H9 (cell line): Measurements from ENCODE around the gene XG. TPM values are rescaled to one million over a fixed set of nuclear protein-coding genes. Genes with fewer than 3 reads are reported as not detected.

Experiments used
- DNase-seq: peaks from one replicate; pipeline ENCODE4 v3.0.0-alpha.2; 2017
- H2AFZ ChIP-seq: one replicate; pipeline ENCODE4 v1.6.1; 2013; ENCODE audit warnings: mild to moderate bottlenecking, low read length, control low read depth, moderate library complexity
- H2AK5ac ChIP-seq: 2 replicates; pipeline ENCODE4 v1.6.1; 2013; ENCODE audit warnings: low read length, control low read depth, mixed read lengths; ENCODE audit not compliant: insufficient read length
- H2BK120ac ChIP-seq: one replicate; pipeline ENCODE4 v1.6.1; 2013; ENCODE audit warnings: low read depth, mild to moderate bottlenecking, low read length, control low read depth, inconsistent platforms; ENCODE audit not compliant: poor library complexity, severe bottlenecking
- H2BK12ac ChIP-seq: 2 replicates; pipeline ENCODE4 v1.6.1; 2013; ENCODE audit warnings: low read length, control low read depth, mixed read lengths, low read depth; ENCODE audit not compliant: insufficient read length
- H2BK15ac ChIP-seq: 2 replicates; pipeline ENCODE4 v1.6.1; 2013; ENCODE audit warnings: low read depth, low read length, control low read depth
- H2BK20ac ChIP-seq: one replicate; pipeline ENCODE4 v1.6.1; 2013; ENCODE audit warnings: low read depth, mild to moderate bottlenecking, low read length, control low read depth, inconsistent platforms; ENCODE audit not compliant: poor library complexity, severe bottlenecking
- H2BK5ac ChIP-seq: 2 replicates; pipeline ENCODE4 v1.6.1; 2013; ENCODE audit warnings: low read length, control low read depth, mixed read lengths; ENCODE audit not compliant: insufficient read length
- H3K14ac ChIP-seq: 2 replicates; pipeline ENCODE4 v1.6.1; 2013; ENCODE audit warnings: low read length, control low read depth; ENCODE audit not compliant: insufficient read depth
- H3K18ac ChIP-seq: 2 replicates; pipeline ENCODE4 v1.6.1; 2013; ENCODE audit warnings: low read depth, mild to moderate bottlenecking, mixed read lengths, low read length, control low read depth; ENCODE audit not compliant: insufficient read length
- H3K23ac ChIP-seq: 2 replicates; pipeline ENCODE4 v1.6.1; 2013; ENCODE audit warnings: low read length, control low read depth, mixed read lengths, low read depth; ENCODE audit not compliant: insufficient read length
- H3K23me2 ChIP-seq: 2 replicates; pipeline ENCODE4 v1.6.1; 2013; ENCODE audit warnings: low read depth, mild to moderate bottlenecking, mixed read lengths, low read length, control low read depth; ENCODE audit not compliant: insufficient read length, poor library complexity, severe bottlenecking
- H3K27ac ChIP-seq: 2 replicates; pipeline ENCODE4 v1.5.1; 2013; ENCODE audit warnings: low read length, control low read depth, mixed read lengths, low read depth; ENCODE audit not compliant: insufficient read length
- H3K27me3 ChIP-seq: 2 replicates; pipeline ENCODE4 v1.6.1; 2013; ENCODE audit warnings: low read length, control low read depth, inconsistent platforms; ENCODE audit not compliant: insufficient read depth
- H3K4ac ChIP-seq: 2 replicates; pipeline ENCODE4 v1.6.1; 2013; ENCODE audit warnings: low read depth, mild to moderate bottlenecking, control low read depth, inconsistent platforms, low read length, moderate library complexity
- H3K4me1 ChIP-seq: 2 replicates; pipeline ENCODE4 v1.6.1; 2013; ENCODE audit warnings: low read length, control low read depth, inconsistent platforms; ENCODE audit not compliant: insufficient read depth
- H3K4me2 ChIP-seq: 2 replicates; pipeline ENCODE4 v1.6.1; 2013; ENCODE audit warnings: low read length, control low read depth, mixed read lengths; ENCODE audit not compliant: insufficient read length, insufficient read depth
- H3K56ac ChIP-seq: 2 replicates; pipeline ENCODE4 v1.6.1; 2013; ENCODE audit warnings: low read depth, mild to moderate bottlenecking, mixed read lengths, low read length, control low read depth; ENCODE audit not compliant: insufficient read length
- H3K79me1 ChIP-seq: 2 replicates; pipeline ENCODE4 v1.6.1; 2013; ENCODE audit warnings: low read depth, mild to moderate bottlenecking, moderate library complexity, low read length, control low read depth, inconsistent platforms; ENCODE audit not compliant: insufficient read depth, poor library complexity, severe bottlenecking
- H3K79me2 ChIP-seq: 2 replicates; pipeline ENCODE4 v1.6.1; 2013; ENCODE audit warnings: low read length, control low read depth, inconsistent platforms; ENCODE audit not compliant: insufficient read depth
- H3K9ac ChIP-seq: 2 replicates; pipeline ENCODE4 v1.6.1; 2013; ENCODE audit warnings: low read length, control low read depth, mixed read lengths; ENCODE audit not compliant: insufficient read length; ENCODE audit errors: extremely low read depth
- H3K9me3 ChIP-seq: one replicate; pipeline ENCODE4 v1.6.1; 2013; ENCODE audit warnings: low read depth, low read length, inconsistent platforms; ENCODE audit not compliant: control insufficient read depth
- H3T11ph ChIP-seq: one replicate; pipeline ENCODE4 v1.6.1; 2013; ENCODE audit warnings: mild to moderate bottlenecking, low read length, control low read depth, inconsistent platforms
- H4K20me1 ChIP-seq: one replicate; pipeline ENCODE4 v1.6.1; 2013; ENCODE audit not compliant: control insufficient read depth, insufficient read length, insufficient read depth
- H4K5ac ChIP-seq: 2 replicates; pipeline ENCODE4 v1.6.1; 2013; ENCODE audit warnings: low read depth, mild to moderate bottlenecking, mixed read lengths, low read length, control low read depth; ENCODE audit not compliant: insufficient read length
- H4K8ac ChIP-seq: replicated peaks from 2 replicates; pipeline ENCODE4 v1.6.1; 2013; ENCODE audit warnings: low read length, control low read depth, mixed read lengths, low read depth; ENCODE audit not compliant: insufficient read length
- H4K91ac ChIP-seq: 2 replicates; pipeline ENCODE4 v1.6.1; 2013; ENCODE audit warnings: low read depth, mild to moderate bottlenecking, moderate library complexity, mixed read lengths, low read length, control low read depth; ENCODE audit not compliant: insufficient read length
- H3K27ac Mint-ChIP-seq, 3 experiments: 2 replicates in 2 of 3; 3 replicates in 1 of 3; pipeline ENCODE4 v1.8.0; 2020 to 2021; ENCODE audit warnings: mixed read lengths in 3 of 3, mild to moderate bottlenecking in 1 of 3, moderate library complexity in 1 of 3
- H3K27me3 Mint-ChIP-seq: 2 replicates; pipeline ENCODE4 v1.8.0; 2021; ENCODE audit warnings: low read depth, mild to moderate bottlenecking, moderate library complexity, mixed read lengths
- H3K36me3 Mint-ChIP-seq, 3 experiments: 2 replicates in 2 of 3; 3 replicates in 1 of 3; pipeline ENCODE4 v1.8.0; 2020 to 2021; ENCODE audit warnings: low read depth in 3 of 3, mixed read lengths in 3 of 3; ENCODE audit not compliant: insufficient read depth in 1 of 3
- H3K4me1 Mint-ChIP-seq, 2 experiments: 2 replicates each; pipeline ENCODE4 v1.8.0; 2020; ENCODE audit warnings: mixed read lengths in 2 of 2
- H3K4me3 Mint-ChIP-seq, 2 experiments: 2 replicates in 1 of 2; 3 replicates in 1 of 2; pipeline ENCODE4 v1.8.0; 2020 to 2021; ENCODE audit warnings: mild to moderate bottlenecking in 2 of 2, mixed read lengths in 2 of 2, moderate library complexity in 1 of 2
- H3K9me3 Mint-ChIP-seq, 2 experiments: 2 replicates in 1 of 2; 3 replicates in 1 of 2; pipeline ENCODE4 v1.8.0; 2020; ENCODE audit warnings: mild to moderate bottlenecking in 2 of 2, mixed read lengths in 2 of 2, moderate library complexity in 1 of 2
- WGBS: extraction: QIAGEN DNeasy Blood & Tissue Kit; methylation state at CpG from one replicate; pipeline ENCODE4 v1.1.7; 2013; ENCODE audit warnings: missing lambda C conversion rate, low lambda C conversion rate, mixed read lengths; ENCODE audit not compliant: insufficient read length; ENCODE audit errors: extremely low coverage; 5-methylcytosine and 5-hydroxymethylcytosine counted together
- total RNA-seq: library from RNA; stranded (reverse); gene quantifications from 2 replicates; pipeline ENCODE4 v1.2.1, GENCODE V29; 2021
- TF ChIP-seq, protein P1 (sequence below): fragments of 200-600 bp; sonication (generic); conservative IDR thresholded peaks from 3 replicates; pipeline ENCODE4 v1.8.0; 2021; ENCODE audit warnings: antibody characterized with exemption, mild to moderate bottlenecking

The XG gene
- total RNA-seq, 1 experiment from 2014 or later: 1.1 TPM

DNA sequence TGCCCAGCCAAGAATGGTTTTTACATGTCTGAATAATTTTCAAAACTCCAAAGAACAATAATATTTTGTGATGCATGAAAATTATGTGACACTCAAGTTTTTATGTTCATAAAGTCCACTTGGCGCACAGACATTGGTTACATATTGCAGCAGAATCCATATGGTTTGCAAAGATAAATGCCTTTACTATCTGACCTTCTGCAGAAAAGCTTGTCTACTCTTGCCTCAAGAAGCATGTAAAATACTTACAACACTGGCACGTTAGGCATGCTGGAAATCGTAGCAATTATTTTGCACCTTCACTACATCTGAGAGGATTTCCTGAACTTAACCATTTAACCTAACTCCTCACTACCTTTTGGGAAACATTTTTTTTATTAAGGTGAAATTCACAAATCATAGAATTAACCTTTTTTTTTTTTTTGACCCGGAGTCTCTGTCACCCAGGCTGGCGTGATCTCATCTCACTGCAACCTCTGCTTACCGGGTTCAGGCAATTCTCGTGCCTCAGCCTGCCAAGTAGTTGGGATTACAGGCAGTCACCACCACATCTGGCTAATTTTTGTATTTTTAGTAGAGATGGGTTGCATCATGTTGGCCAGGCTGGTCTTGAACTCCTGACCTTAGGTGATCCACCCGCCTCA is 3.5 kb upstream of the XG start:
- no peak overlapping the region for H3K4ac ChIP-seq
- H3K23me2 ChIP-seq: no peaks in the 10 kb centered on the region
- no CpG with 5 or more reads among the region's 8 CpGs for WGBS
- no peak overlapping the region for H3K14ac ChIP-seq
- H2AFZ ChIP-seq: no peak overlapping the region
- no peak for DNase-seq
- H3K4me1 ChIP-seq: no peaks in the 10 kb centered on the region
- H3K36me3 Mint-ChIP-seq: 0 out of 7 replicates have a peak, but pooled peaks cover 0 to 2% (median 0%) of the 10 kb centered on the region in 3 experiments
- no peaks in the 10 kb centered on the region for H3K27me3 Mint-ChIP-seq
- H2BK120ac ChIP-seq: no peak overlapping the region
- peaks cover 6 to 7% of the 10 kb centered on the region in 2 experiments; a peak in 3 of 4 replicates for H3K4me1 Mint-ChIP-seq
- H4K5ac ChIP-seq: no peak overlapping the region
- no peak overlapping the region for H2BK15ac ChIP-seq
- H3K9ac ChIP-seq: no peak overlapping the region
- peak overlapping the region in 1 of 3 experiments; percentile 48; a peak in 2 of 7 replicates for H3K27ac Mint-ChIP-seq
- H3K23ac ChIP-seq: no peak overlapping the region
- no peaks in the 10 kb centered on the region for H3K27me3 ChIP-seq
- TF ChIP-seq, protein P1, sequence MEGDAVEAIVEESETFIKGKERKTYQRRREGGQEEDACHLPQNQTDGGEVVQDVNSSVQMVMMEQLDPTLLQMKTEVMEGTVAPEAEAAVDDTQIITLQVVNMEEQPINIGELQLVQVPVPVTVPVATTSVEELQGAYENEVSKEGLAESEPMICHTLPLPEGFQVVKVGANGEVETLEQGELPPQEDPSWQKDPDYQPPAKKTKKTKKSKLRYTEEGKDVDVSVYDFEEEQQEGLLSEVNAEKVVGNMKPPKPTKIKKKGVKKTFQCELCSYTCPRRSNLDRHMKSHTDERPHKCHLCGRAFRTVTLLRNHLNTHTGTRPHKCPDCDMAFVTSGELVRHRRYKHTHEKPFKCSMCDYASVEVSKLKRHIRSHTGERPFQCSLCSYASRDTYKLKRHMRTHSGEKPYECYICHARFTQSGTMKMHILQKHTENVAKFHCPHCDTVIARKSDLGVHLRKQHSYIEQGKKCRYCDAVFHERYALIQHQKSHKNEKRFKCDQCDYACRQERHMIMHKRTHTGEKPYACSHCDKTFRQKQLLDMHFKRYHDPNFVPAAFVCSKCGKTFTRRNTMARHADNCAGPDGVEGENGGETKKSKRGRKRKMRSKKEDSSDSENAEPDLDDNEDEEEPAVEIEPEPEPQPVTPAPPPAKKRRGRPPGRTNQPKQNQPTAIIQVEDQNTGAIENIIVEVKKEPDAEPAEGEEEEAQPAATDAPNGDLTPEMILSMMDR: no peak
- no peaks in the 10 kb centered on the region for H4K20me1 ChIP-seq
- no peak overlapping the region for H3K4me3 Mint-ChIP-seq
- H3K79me1 ChIP-seq: no peaks in the 10 kb centered on the region
- no peak overlapping the region for H2BK5ac ChIP-seq
- H3K4me2 ChIP-seq: no peak overlapping the region
- H2AK5ac ChIP-seq: no peak overlapping the region
- no peaks in the 10 kb centered on the region for H3K79me2 ChIP-seq
- H3K56ac ChIP-seq: no peak overlapping the region
- no peak overlapping the region for H4K8ac ChIP-seq
- H4K91ac ChIP-seq: no peak overlapping the region
- H3T11ph ChIP-seq: no peak overlapping the region
- H3K9me3 ChIP-seq: no peaks in the 10 kb centered on the region
- H2BK20ac ChIP-seq: no peak overlapping the region
- H3K9me3 Mint-ChIP-seq: peaks cover 0 to 3% of the 10 kb centered on the region in 2 experiments; a peak in 2 of 5 replicates
- no peak overlapping the region for H3K27ac ChIP-seq
- H2BK12ac ChIP-seq: no peak overlapping the region
- no peak overlapping the region for H3K18ac ChIP-seq
